ENCODE data around the gene CUEDC1. TPM values are rescaled to one million over a fixed set of nuclear protein-coding genes. Genes with fewer than 3 reads are reported as not detected.

The CUEDC1 gene
- total RNA-seq, 4 donors from 2014 or later: 35.7 to 60.3 (median 45.6) TPM

DNA sequence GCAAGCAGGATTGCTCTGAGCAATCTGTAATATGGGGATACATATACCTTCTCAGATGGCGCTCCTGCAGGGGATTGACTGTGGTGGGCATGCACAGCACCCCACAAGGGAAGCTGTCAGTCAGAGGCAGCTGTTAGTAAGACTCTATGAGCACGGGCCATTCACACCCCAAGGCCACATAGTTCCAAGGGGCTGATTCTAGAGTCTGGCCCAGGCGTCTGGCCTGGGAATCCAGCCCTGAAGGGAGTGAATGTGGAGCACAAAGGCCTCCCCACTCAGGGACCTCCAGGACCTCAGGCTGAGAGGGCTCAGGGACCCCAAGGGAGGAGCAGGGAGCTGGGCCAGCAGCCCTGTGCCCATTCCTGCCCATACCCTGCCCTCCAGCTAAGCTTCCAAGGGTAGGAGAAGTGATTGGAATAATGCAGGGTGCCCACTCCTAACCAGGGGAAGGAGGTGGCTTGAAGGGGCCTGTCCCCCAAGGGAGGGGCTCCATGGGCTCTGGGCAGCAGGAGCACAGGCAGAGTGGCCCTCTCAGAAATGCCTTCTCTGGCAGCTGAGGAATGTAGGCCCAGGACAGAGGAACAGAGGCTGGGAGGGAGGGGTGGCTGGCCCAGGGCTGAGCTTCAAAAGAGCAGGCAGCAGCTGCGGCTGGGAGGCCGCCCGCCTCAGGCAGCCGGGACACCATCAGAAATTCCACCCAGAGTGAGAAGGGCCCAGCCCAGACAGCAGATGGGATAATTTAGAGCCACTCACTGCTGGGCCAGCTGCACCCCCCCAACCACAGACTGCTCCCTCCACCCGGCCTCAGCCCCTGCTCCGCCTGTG, 56.5 kb downstream of the CUEDC1 start:
- no peak overlapping the region for H3K4me3 ChIP-seq
- H3K9me3 ChIP-seq: no peaks in the 10 kb centered on the region
- H3K4me1 ChIP-seq: peaks cover 20 to 100% (median 68%) of the 10 kb centered on the region in 3 donors
- peak; percentile 74 for ATAC-seq
- H3K27me3 ChIP-seq: no peaks in the 10 kb centered on the region
- no CpG with 5 or more reads among the region's 9 CpGs for WGBS, 2 donors (ENCODE audit: low coverage in 1 of 2)
- no peaks in the 10 kb centered on the region for H3K36me3 ChIP-seq
- TF ChIP-seq POLR2AphosphoS5 (IDR thresholded peaks at IDR 0.05): peak; percentile 41
- TF ChIP-seq, protein P1, sequence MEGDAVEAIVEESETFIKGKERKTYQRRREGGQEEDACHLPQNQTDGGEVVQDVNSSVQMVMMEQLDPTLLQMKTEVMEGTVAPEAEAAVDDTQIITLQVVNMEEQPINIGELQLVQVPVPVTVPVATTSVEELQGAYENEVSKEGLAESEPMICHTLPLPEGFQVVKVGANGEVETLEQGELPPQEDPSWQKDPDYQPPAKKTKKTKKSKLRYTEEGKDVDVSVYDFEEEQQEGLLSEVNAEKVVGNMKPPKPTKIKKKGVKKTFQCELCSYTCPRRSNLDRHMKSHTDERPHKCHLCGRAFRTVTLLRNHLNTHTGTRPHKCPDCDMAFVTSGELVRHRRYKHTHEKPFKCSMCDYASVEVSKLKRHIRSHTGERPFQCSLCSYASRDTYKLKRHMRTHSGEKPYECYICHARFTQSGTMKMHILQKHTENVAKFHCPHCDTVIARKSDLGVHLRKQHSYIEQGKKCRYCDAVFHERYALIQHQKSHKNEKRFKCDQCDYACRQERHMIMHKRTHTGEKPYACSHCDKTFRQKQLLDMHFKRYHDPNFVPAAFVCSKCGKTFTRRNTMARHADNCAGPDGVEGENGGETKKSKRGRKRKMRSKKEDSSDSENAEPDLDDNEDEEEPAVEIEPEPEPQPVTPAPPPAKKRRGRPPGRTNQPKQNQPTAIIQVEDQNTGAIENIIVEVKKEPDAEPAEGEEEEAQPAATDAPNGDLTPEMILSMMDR (IDR thresholded peaks at IDR 0.05): no peak
- H3K27ac ChIP-seq: peak overlapping the region; percentile 84 to 100 (median 94)

DNA sequence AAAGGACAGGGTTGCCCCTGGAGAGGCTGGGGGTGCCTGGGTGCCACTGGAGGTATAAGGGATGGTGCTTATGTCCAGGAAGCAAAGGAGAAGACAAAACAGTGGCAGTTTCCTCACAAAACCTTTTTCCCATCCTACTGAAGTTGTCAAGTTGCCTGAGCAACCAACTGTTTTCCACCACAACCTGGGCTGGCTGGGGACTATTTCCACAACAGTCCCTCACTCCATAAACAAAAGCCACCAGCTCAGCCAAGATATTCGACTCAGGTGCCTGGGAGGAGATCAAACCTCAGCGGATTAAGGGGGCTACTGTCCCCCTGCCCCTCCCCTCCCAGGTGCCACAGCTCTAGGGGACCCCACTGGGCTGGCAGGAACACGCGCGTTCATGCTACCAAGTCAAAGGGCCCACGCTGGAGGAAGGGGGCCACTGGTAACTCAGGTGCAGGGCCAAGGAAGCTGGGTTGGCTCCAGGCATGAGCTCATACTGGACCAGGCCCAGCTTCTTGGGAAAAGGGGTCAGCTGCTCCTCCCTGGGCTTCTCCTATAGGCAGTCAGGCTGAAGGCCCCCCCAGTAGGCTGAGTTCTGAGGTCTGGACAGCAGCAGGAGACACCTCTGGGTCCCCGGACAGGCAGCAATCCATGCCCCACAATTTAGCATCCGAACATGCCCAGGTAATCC, 59.7 kb downstream of the CUEDC1 start:
- no peak for ATAC-seq
- WGBS, 2 donors (ENCODE audit: low coverage in 1 of 2): 0% methylated on average over 1 of the region's 8 CpGs; no CpG with 5 or more reads in 1 of the 2 donors
- H3K4me1 ChIP-seq: peaks cover 23 to 100% (median 79%) of the 10 kb centered on the region in 3 donors
- H3K4me3 ChIP-seq: no peak overlapping the region
- no peaks in the 10 kb centered on the region for H3K27me3 ChIP-seq
- TF ChIP-seq POLR2A (IDR thresholded peaks at IDR 0.05) (no peak), EP300 (IDR thresholded peaks at IDR 0.05) (no peak), POLR2AphosphoS5 (IDR thresholded peaks at IDR 0.05) (no peak)
- TF ChIP-seq, protein P1 (IDR thresholded peaks at IDR 0.05): no peak
- peak overlapping the region; percentile 91 to 100 (median 96) for H3K27ac ChIP-seq
- no peaks in the 10 kb centered on the region for H3K36me3 ChIP-seq
- no peaks in the 10 kb centered on the region for H3K9me3 ChIP-seq

DNA sequence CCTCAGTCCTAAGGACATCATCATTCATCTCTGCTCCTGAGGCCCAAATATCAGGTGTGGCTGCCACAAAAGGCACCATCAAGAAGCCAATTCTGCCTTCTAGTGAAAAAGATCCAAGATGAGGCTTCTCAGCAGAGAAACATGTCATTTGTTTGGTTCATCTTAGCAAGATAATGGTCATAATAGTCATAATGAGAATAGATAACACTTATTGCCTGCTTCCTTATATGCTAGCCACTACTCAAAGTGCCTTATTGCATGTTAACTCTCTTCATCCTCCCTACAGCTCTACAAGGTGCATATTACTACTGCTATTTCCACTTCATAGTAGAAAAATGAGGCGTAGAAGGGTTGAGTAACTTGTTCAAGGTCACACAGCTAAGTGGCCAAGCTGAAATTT, 60.4 kb downstream of the CUEDC1 start:
- Histone ChIP-seq H3K27me3 (no peaks in the 10 kb centered on the region), H3K36me3 (no peaks in the 10 kb centered on the region), H3K4me1 (peaks cover 19 to 100% (median 79%) of the 10 kb centered on the region in 3 donors), H3K9me3 (no peaks in the 10 kb centered on the region), H3K27ac (peak overlapping the region; percentile 91 to 100 (median 96)), H3K4me3 (no peak overlapping the region)
- 50 to 86% methylated on average over 1 of the region's 1 CpG for WGBS, 2 donors (ENCODE audit: low coverage in 1 of 2)
- ATAC-seq: no peak
- TF ChIP-seq, protein P1 (IDR thresholded peaks at IDR 0.05): no peak
- TF ChIP-seq EP300 (IDR thresholded peaks at IDR 0.05) (no peak), POLR2AphosphoS5 (IDR thresholded peaks at IDR 0.05) (no peak), POLR2A (IDR thresholded peaks at IDR 0.05) (no peak)

- TF ChIP-seq EP300 (IDR thresholded peaks at IDR 0.05) (no peak), POLR2AphosphoS5 (IDR thresholded peaks at IDR 0.05) (peak; percentile 99), POLR2A (IDR thresholded peaks at IDR 0.05) (peak; percentile 9 to 42)
- TF ChIP-seq, protein P1 (IDR thresholded peaks at IDR 0.05): no peak
Measured at GRCh38 chr17:57892820-57893595, 62.2 kb downstream of the CUEDC1 start.

More at GRCh38 chr17:57892820-57893595, 62.2 kb downstream of the CUEDC1 start:
- peak; percentile 90 for ATAC-seq
- H3K4me3 ChIP-seq: peak overlapping the region in 1 of 2 donors; percentile 34
- peaks cover 14 to 100% (median 76%) of the 10 kb centered on the region in 3 donors for H3K4me1 ChIP-seq
- no peaks in the 10 kb centered on the region for H3K9me3 ChIP-seq
- 13% methylated on average over 3 of the region's 16 CpGs; no CpG with 5 or more reads in 1 of the 2 donors for WGBS, 2 donors (ENCODE audit: low coverage in 1 of 2)
- no peaks in the 10 kb centered on the region for H3K36me3 ChIP-seq
- peak overlapping the region; percentile 91 to 100 (median 96) for H3K27ac ChIP-seq
- H3K27me3 ChIP-seq: no peaks in the 10 kb centered on the region
